Tibial nerve (tissue), 3 donors: ENCODE results near the gene LMBR1.
"Not testable (repeated sequence)": the region's sequence is repeated elsewhere in the genome, so short reads cannot be mapped to it uniquely, and the experiment has no call there.

ENCODE experiments used
- CTCF ChIP-seq, 5 experiments: fragments of 200-600 bp in 3 of 5; fragments of 450-650 bp in 2 of 5; sonication (generic) in 3 of 5; IDR thresholded peaks; one replicate each; pipeline ENCODE4 v1.5.1; 2016 to 2019; ENCODE audit warnings: antibody characterized with exemption in 5 of 5, mild to moderate bottlenecking in 3 of 5, moderate library complexity in 2 of 5
- POLR2A ChIP-seq, 2 donors: fragments of 450-650 bp; IDR thresholded peaks; one replicate each; pipeline ENCODE4 v1.6.1; 2017; ENCODE audit warnings: antibody characterized with exemption in 2 of 2, mild to moderate bottlenecking in 2 of 2, moderate library complexity in 2 of 2

- not testable (repeated sequence) for TF ChIP-seq CTCF, POLR2A (IDR thresholded peaks at IDR 0.05)
These were observed 7.1 kb upstream of the LMBR1 start for GRCh38 chr7:156900093-156900492.
